Stimulated activated CD8-positive, alpha-beta memory T cell treated with anti-CD3 and anti-CD28 coated beads, Interleukin-4, amount 100 ng/mL, for 24 hours (primary cell): ENCODE results near the gene MTCL3.

Experiments used
- DNase-seq: peaks from one replicate; pipeline ENCODE4 v3.0.0-alpha.2; 2020; ENCODE audit warnings: low read depth

MTCL3 gene

DNA sequence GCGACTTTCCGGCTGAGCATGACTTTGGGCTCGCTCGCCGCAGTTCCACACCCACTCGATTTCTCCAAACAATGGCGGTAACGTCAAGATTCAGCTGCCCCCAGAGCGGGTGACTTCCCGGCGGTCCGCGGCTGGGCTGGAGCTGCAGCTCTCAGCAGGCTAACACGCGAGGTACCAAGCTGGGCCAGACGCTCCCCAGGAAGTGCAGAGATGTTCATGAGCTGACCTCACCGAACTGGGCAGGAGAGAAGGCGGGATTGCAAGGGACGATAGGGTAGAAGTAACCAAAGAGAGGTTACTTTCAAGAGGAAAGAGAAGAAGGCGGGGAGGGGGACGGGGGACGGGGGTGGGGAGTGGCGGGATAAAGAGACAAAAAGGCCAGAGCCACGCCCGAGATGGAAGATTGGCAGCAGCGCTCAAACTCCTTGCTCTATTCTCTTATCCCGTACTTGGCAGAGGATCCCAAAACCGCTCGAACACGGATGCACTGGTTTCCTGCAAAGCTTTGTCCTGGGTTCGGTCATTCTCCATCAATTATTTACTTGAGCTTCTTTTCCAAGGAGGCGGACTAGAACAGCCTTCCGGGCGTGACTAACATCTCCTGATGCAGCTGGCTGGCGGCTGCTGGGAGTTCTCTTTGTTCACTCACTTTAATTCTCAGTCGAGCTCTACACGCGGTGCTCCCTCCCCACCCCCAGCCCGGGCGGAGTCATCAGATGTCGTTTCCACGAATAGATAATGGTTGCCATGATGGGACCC lies at the start of gene MTCL3:
TSS of gene MTCL3 (minus strand) at position 626 of the 759 bp plus-strand sequence.
- DNase-seq = peak; percentile 32

GRCh38 chr6:127567476-127567875 lies 48.3 kb upstream of the MTCL3 start:
- no peak for DNase-seq

GRCh38 chr6:127566651-127567050 lies 47.5 kb upstream of the MTCL3 start:
- no peak for DNase-seq

GRCh38 chr6:127566119-127566518 lies 47.0 kb upstream of the MTCL3 start:
- DNase-seq = no peak

DNA sequence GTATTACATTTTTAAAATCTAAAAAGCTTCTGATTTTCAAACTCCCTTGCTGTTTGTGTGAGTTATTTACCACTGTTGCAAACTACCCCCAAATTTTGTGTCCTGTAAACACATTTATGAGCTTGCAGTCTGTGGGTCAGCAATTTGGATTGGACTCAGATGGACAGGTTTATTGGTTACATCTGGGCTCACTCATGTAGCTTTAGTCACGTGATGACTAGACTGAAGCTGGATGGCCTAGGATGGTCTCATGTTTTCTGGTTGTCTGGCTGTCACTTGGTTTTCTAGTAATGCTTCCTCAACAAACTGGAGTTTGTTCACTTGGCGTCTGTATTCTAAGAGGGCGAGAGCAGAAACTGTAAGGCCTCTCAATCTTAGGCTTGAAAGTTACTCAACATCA lies 45.6 kb upstream of the MTCL3 start:
- no peak for DNase-seq

DNA sequence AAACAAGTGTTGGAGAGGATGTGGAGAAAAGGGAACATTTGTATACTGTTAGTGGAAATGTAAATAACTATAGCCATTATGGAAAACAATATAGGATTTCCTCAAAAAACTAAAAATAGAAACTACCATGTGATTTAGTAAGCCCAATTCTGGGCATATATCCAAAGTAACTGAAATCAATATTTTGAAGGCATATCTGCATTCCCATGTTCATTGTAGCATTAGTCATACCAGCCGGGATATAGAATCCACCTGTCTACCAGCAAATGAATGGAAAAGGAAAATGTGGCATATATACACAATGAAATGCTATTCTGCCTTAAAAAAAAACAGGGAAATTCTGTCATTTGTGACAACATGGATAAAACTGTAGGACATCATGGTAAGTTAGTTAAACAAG lies 42.5 kb upstream of the MTCL3 start:
- no peak for DNase-seq

- no peak for DNase-seq
Observed at GRCh38 chr6:127554435-127555006, 35.4 kb upstream of the MTCL3 start.

DNA sequence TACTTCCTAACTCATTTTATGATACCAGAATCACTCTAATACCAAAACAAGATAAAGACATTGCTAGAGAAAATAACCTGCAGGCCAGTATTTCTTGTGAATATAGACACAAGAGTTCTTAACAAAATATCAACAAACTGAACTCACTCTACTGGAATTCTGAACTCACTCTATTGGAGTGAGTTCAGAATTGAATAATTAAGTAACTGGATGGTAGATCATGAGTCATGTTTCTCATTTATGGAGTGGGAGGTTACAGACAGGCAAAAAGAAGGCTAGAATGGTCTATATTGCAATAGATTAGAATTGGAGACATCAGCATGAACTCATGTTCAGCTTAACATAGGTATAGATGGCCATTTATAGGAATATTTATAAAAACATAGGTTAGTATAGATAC lies 31.3 kb upstream of the MTCL3 start:
- DNase-seq = no peak

GRCh38 chr6:127547904-127548649 lies 28.9 kb upstream of the MTCL3 start:
- DNase-seq = no peak

DNA sequence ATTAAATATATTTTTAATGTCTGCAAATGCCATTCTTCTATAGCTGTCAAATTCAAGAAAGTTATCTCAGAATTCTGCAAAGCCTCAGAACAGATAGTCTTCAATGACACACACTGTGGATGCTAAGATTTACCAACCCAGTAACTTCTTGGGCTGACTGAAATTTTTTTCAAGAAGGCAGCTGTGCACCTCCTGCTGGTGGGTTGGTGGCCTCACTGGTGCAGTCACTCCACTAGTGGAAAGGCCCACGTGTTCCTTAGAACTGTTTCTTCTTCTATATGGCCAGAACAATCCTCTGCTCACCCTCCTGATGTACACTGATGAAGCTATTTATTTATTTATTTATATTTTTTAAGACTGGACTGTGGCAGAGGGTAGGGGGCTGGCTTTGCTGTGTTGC lies 28.1 kb upstream of the MTCL3 start:
- no peak for DNase-seq

- no peak for DNase-seq
Observed at GRCh38 chr6:127539272-127539671, 20.1 kb upstream of the MTCL3 start.

GRCh38 chr6:127538750-127539264 lies 19.7 kb upstream of the MTCL3 start:
- no peak for DNase-seq

DNA sequence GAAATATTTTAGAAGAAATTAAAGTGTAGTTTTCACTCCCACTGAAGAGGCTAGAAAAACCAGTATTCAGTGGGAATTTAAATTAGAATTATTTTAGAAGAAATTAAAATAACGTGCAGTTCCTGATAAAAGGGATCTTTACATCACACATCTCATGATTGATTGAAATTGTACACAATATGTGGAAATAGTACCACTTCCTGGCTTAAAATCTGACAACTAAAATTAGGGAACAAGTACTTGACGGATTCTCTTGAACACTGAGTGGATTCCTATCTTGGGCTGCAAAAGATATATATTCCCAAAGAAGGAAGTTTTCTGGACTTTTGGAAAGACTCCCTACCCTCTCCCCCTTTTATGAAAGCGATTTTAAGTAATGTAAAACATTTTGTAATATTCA lies 14.6 kb upstream of the MTCL3 start:
- no peak for DNase-seq

DNA sequence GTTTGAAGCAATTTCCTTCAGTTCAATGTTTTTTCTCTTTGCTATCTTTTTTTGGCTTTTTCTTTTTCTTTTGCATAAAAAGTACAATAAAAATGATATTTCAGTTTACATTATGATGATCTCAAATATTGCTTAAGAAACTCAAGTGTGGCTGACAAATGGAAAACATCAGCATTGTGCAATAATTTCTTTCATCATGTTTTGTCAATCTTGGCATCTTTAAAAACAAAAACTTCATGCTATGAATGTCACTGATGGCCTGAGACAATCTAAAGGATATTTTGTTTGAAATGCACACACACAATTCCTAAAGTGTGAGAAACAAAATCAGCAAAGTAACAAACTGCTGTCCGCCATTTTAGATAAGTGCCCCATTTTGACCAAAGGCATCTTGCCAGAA lies 13.9 kb upstream of the MTCL3 start:
- no peak for DNase-seq

- no peak for DNase-seq
Observed at GRCh38 chr6:127522714-127523113, 3.6 kb upstream of the MTCL3 start.

- no peak for DNase-seq
Observed at GRCh38 chr6:127520066-127520465, 931 bp upstream of the MTCL3 start.

DNA sequence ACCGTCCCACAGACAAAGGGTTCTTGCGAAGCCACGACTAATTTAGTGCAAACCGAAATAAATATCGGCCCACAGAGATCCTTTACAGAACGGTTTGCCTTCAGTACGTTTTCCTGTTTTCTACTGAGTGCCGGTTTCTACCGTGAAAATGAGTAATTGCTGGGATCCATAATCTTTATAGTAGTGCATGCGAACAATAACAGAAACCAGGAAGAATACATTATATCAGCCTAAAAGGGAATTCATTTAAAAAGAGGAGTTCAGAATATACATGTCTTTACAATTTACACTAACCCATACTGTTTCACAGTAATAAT lies 292 bp upstream of the MTCL3 start:
- DNase-seq = no peak

- DNase-seq = no peak
Observed at GRCh38 chr6:127518191-127518709, 885 bp downstream of the MTCL3 start.

DNA sequence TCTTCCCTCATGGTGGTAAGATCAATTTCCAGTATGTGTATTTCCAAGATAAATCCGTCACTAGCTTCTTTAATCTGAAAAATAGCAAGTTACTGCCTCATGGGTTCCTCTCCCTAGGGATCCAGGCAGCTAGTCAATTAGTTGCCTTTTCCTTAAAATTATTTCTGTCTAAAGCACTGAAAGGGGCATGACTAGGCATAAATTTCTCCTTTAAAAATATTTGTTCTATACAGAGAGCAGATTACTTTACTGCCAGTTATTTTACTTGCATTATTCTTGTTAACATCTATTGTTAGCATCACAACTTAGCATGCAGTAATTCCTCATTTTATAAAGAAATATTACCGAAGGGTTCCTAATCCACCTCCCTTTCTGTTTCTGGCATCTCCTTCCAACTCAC lies 1.4 kb downstream of the MTCL3 start:
- DNase-seq = no peak

GRCh38 chr6:127516662-127517273 lies 2.4 kb downstream of the MTCL3 start:
- DNase-seq = peak; percentile 15

- peak; percentile 45 for DNase-seq
Observed at GRCh38 chr6:127515794-127516661, 3.1 kb downstream of the MTCL3 start.
